H9 (cell line): ENCODE measurements around the gene NEURL3. TPM values are rescaled to one million over a fixed set of nuclear protein-coding genes. Genes with fewer than 3 reads are reported as not detected.

Source experiments
- DNase-seq: peaks from one replicate; pipeline ENCODE4 v3.0.0-alpha.2; 2017
- H2AFZ ChIP-seq: one replicate; pipeline ENCODE4 v1.6.1; 2013; ENCODE audit warnings: mild to moderate bottlenecking, low read length, control low read depth, moderate library complexity
- H2AK5ac ChIP-seq: 2 replicates; pipeline ENCODE4 v1.6.1; 2013; ENCODE audit warnings: low read length, control low read depth, mixed read lengths; ENCODE audit not compliant: insufficient read length
- H2BK120ac ChIP-seq: one replicate; pipeline ENCODE4 v1.6.1; 2013; ENCODE audit warnings: low read depth, mild to moderate bottlenecking, low read length, control low read depth, inconsistent platforms; ENCODE audit not compliant: poor library complexity, severe bottlenecking
- H2BK12ac ChIP-seq: 2 replicates; pipeline ENCODE4 v1.6.1; 2013; ENCODE audit warnings: low read length, control low read depth, mixed read lengths, low read depth; ENCODE audit not compliant: insufficient read length
- H2BK15ac ChIP-seq: 2 replicates; pipeline ENCODE4 v1.6.1; 2013; ENCODE audit warnings: low read depth, low read length, control low read depth
- H2BK20ac ChIP-seq: one replicate; pipeline ENCODE4 v1.6.1; 2013; ENCODE audit warnings: low read depth, mild to moderate bottlenecking, low read length, control low read depth, inconsistent platforms; ENCODE audit not compliant: poor library complexity, severe bottlenecking
- H2BK5ac ChIP-seq: 2 replicates; pipeline ENCODE4 v1.6.1; 2013; ENCODE audit warnings: low read length, control low read depth, mixed read lengths; ENCODE audit not compliant: insufficient read length
- H3K14ac ChIP-seq: 2 replicates; pipeline ENCODE4 v1.6.1; 2013; ENCODE audit warnings: low read length, control low read depth; ENCODE audit not compliant: insufficient read depth
- H3K18ac ChIP-seq: 2 replicates; pipeline ENCODE4 v1.6.1; 2013; ENCODE audit warnings: low read depth, mild to moderate bottlenecking, mixed read lengths, low read length, control low read depth; ENCODE audit not compliant: insufficient read length
- H3K23ac ChIP-seq: 2 replicates; pipeline ENCODE4 v1.6.1; 2013; ENCODE audit warnings: low read length, control low read depth, mixed read lengths, low read depth; ENCODE audit not compliant: insufficient read length
- H3K23me2 ChIP-seq: 2 replicates; pipeline ENCODE4 v1.6.1; 2013; ENCODE audit warnings: low read depth, mild to moderate bottlenecking, mixed read lengths, low read length, control low read depth; ENCODE audit not compliant: insufficient read length, poor library complexity, severe bottlenecking
- H3K27ac ChIP-seq: 2 replicates; pipeline ENCODE4 v1.5.1; 2013; ENCODE audit warnings: low read length, control low read depth, mixed read lengths, low read depth; ENCODE audit not compliant: insufficient read length
- H3K27me3 ChIP-seq: 2 replicates; pipeline ENCODE4 v1.6.1; 2013; ENCODE audit warnings: low read length, control low read depth, inconsistent platforms; ENCODE audit not compliant: insufficient read depth
- H3K4ac ChIP-seq: 2 replicates; pipeline ENCODE4 v1.6.1; 2013; ENCODE audit warnings: low read depth, mild to moderate bottlenecking, control low read depth, inconsistent platforms, low read length, moderate library complexity
- H3K4me1 ChIP-seq: 2 replicates; pipeline ENCODE4 v1.6.1; 2013; ENCODE audit warnings: low read length, control low read depth, inconsistent platforms; ENCODE audit not compliant: insufficient read depth
- H3K4me2 ChIP-seq: 2 replicates; pipeline ENCODE4 v1.6.1; 2013; ENCODE audit warnings: low read length, control low read depth, mixed read lengths; ENCODE audit not compliant: insufficient read length, insufficient read depth
- H3K56ac ChIP-seq: 2 replicates; pipeline ENCODE4 v1.6.1; 2013; ENCODE audit warnings: low read depth, mild to moderate bottlenecking, mixed read lengths, low read length, control low read depth; ENCODE audit not compliant: insufficient read length
- H3K79me1 ChIP-seq: 2 replicates; pipeline ENCODE4 v1.6.1; 2013; ENCODE audit warnings: low read depth, mild to moderate bottlenecking, moderate library complexity, low read length, control low read depth, inconsistent platforms; ENCODE audit not compliant: insufficient read depth, poor library complexity, severe bottlenecking
- H3K79me2 ChIP-seq: 2 replicates; pipeline ENCODE4 v1.6.1; 2013; ENCODE audit warnings: low read length, control low read depth, inconsistent platforms; ENCODE audit not compliant: insufficient read depth
- H3K9ac ChIP-seq: 2 replicates; pipeline ENCODE4 v1.6.1; 2013; ENCODE audit warnings: low read length, control low read depth, mixed read lengths; ENCODE audit not compliant: insufficient read length; ENCODE audit errors: extremely low read depth
- H3K9me3 ChIP-seq: one replicate; pipeline ENCODE4 v1.6.1; 2013; ENCODE audit warnings: low read depth, low read length, inconsistent platforms; ENCODE audit not compliant: control insufficient read depth
- H3T11ph ChIP-seq: one replicate; pipeline ENCODE4 v1.6.1; 2013; ENCODE audit warnings: mild to moderate bottlenecking, low read length, control low read depth, inconsistent platforms
- H4K20me1 ChIP-seq: one replicate; pipeline ENCODE4 v1.6.1; 2013; ENCODE audit not compliant: control insufficient read depth, insufficient read length, insufficient read depth
- H4K5ac ChIP-seq: 2 replicates; pipeline ENCODE4 v1.6.1; 2013; ENCODE audit warnings: low read depth, mild to moderate bottlenecking, mixed read lengths, low read length, control low read depth; ENCODE audit not compliant: insufficient read length
- H4K8ac ChIP-seq: replicated peaks from 2 replicates; pipeline ENCODE4 v1.6.1; 2013; ENCODE audit warnings: low read length, control low read depth, mixed read lengths, low read depth; ENCODE audit not compliant: insufficient read length
- H4K91ac ChIP-seq: 2 replicates; pipeline ENCODE4 v1.6.1; 2013; ENCODE audit warnings: low read depth, mild to moderate bottlenecking, moderate library complexity, mixed read lengths, low read length, control low read depth; ENCODE audit not compliant: insufficient read length
- H3K27ac Mint-ChIP-seq, 3 experiments: 2 replicates in 2 of 3; 3 replicates in 1 of 3; pipeline ENCODE4 v1.8.0; 2020 to 2021; ENCODE audit warnings: mixed read lengths in 3 of 3, mild to moderate bottlenecking in 1 of 3, moderate library complexity in 1 of 3
- H3K27me3 Mint-ChIP-seq: 2 replicates; pipeline ENCODE4 v1.8.0; 2021; ENCODE audit warnings: low read depth, mild to moderate bottlenecking, moderate library complexity, mixed read lengths
- H3K36me3 Mint-ChIP-seq, 3 experiments: 2 replicates in 2 of 3; 3 replicates in 1 of 3; pipeline ENCODE4 v1.8.0; 2020 to 2021; ENCODE audit warnings: low read depth in 3 of 3, mixed read lengths in 3 of 3; ENCODE audit not compliant: insufficient read depth in 1 of 3
- H3K4me1 Mint-ChIP-seq, 2 experiments: 2 replicates each; pipeline ENCODE4 v1.8.0; 2020; ENCODE audit warnings: mixed read lengths in 2 of 2
- H3K4me3 Mint-ChIP-seq, 2 experiments: 2 replicates in 1 of 2; 3 replicates in 1 of 2; pipeline ENCODE4 v1.8.0; 2020 to 2021; ENCODE audit warnings: mild to moderate bottlenecking in 2 of 2, mixed read lengths in 2 of 2, moderate library complexity in 1 of 2
- H3K9me3 Mint-ChIP-seq, 2 experiments: 2 replicates in 1 of 2; 3 replicates in 1 of 2; pipeline ENCODE4 v1.8.0; 2020; ENCODE audit warnings: mild to moderate bottlenecking in 2 of 2, mixed read lengths in 2 of 2, moderate library complexity in 1 of 2
- WGBS: extraction: QIAGEN DNeasy Blood & Tissue Kit; methylation state at CpG from one replicate; pipeline ENCODE4 v1.1.7; 2013; ENCODE audit warnings: missing lambda C conversion rate, low lambda C conversion rate, mixed read lengths; ENCODE audit not compliant: insufficient read length; ENCODE audit errors: extremely low coverage; 5-methylcytosine and 5-hydroxymethylcytosine counted together
- total RNA-seq: library from RNA; stranded (reverse); gene quantifications from 2 replicates; pipeline ENCODE4 v1.2.1, GENCODE V29; 2021
- TF ChIP-seq, protein P1 (sequence below): fragments of 200-600 bp; sonication (generic); conservative IDR thresholded peaks from 3 replicates; pipeline ENCODE4 v1.8.0; 2021; ENCODE audit warnings: antibody characterized with exemption, mild to moderate bottlenecking

The NEURL3 gene
- total RNA-seq, 1 experiment from 2014 or later = not detected

DNA sequence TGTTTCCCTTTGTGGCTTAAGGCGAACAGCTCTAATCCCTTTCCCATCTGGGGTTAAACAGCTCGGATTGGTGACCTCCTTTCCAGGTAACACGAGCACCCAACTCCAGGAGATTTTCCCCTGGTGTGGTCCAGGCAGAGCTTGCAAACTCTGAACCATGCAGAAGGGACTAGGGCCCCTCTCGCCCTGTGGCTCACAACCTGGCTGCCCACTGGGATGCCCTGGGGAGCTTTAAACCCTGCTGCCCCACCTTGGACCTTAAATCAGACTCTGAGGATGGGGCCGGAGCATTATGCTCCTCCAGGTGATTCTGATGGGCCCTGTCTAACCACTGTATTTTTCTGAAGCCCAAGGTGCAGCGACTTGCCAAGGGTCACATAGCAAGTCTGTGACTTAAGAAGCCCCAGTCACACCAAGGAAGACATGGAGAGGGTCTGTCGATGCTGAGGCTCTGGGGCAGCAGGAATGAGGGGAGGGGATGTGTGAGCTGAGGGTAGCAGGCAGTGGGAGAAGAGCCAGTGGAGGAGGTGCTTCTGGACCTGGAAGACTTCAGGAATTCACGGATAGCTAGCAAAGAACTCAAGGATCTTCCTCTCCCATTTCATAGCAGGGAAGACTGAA is 37.3 kb upstream of the NEURL3 start:
- H2BK12ac ChIP-seq = no peak overlapping the region
- H4K91ac ChIP-seq = no peak overlapping the region
- TF ChIP-seq, protein P1, sequence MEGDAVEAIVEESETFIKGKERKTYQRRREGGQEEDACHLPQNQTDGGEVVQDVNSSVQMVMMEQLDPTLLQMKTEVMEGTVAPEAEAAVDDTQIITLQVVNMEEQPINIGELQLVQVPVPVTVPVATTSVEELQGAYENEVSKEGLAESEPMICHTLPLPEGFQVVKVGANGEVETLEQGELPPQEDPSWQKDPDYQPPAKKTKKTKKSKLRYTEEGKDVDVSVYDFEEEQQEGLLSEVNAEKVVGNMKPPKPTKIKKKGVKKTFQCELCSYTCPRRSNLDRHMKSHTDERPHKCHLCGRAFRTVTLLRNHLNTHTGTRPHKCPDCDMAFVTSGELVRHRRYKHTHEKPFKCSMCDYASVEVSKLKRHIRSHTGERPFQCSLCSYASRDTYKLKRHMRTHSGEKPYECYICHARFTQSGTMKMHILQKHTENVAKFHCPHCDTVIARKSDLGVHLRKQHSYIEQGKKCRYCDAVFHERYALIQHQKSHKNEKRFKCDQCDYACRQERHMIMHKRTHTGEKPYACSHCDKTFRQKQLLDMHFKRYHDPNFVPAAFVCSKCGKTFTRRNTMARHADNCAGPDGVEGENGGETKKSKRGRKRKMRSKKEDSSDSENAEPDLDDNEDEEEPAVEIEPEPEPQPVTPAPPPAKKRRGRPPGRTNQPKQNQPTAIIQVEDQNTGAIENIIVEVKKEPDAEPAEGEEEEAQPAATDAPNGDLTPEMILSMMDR = no peak
- H3K18ac ChIP-seq = no peak overlapping the region
- peaks cover 2 to 10% (median 5%) of the 10 kb centered on the region in 3 experiments; a peak in 6 of 7 replicates for H3K36me3 Mint-ChIP-seq
- no peak overlapping the region for H2AFZ ChIP-seq
- no peak overlapping the region for H4K5ac ChIP-seq
- H2BK5ac ChIP-seq = no peak overlapping the region
- no peaks in the 10 kb centered on the region for H3K79me2 ChIP-seq
- no peaks in the 10 kb centered on the region; the same call in 1 of the 2 replicates for H3K4me1 ChIP-seq
- H4K8ac ChIP-seq = no peak overlapping the region
- no peak overlapping the region for H3T11ph ChIP-seq
- H3K79me1 ChIP-seq = no peaks in the 10 kb centered on the region
- no peak overlapping the region for H3K4me3 Mint-ChIP-seq
- no peak overlapping the region for H2BK15ac ChIP-seq
- no peak overlapping the region for H3K56ac ChIP-seq
- H3K23ac ChIP-seq = no peak overlapping the region
- no peak overlapping the region for H3K9ac ChIP-seq
- H3K4me2 ChIP-seq = no peak overlapping the region
- no peaks in the 10 kb centered on the region for H3K9me3 ChIP-seq
- H2BK120ac ChIP-seq = no peak overlapping the region
- no peak overlapping the region for H3K27ac Mint-ChIP-seq
- H2AK5ac ChIP-seq = no peak overlapping the region
- DNase-seq = no peak
- H3K23me2 ChIP-seq = peaks cover 12% of the 10 kb centered on the region
- no peak overlapping the region for H3K27ac ChIP-seq
- peaks cover 29 to 39% of the 10 kb centered on the region in 2 experiments for H3K4me1 Mint-ChIP-seq
- H3K27me3 ChIP-seq = peaks cover 10% of the 10 kb centered on the region; the same call in 1 of the 2 replicates
- no peak overlapping the region for H2BK20ac ChIP-seq
- H3K9me3 Mint-ChIP-seq = peaks cover 4 to 5% of the 10 kb centered on the region in 2 experiments; a peak in 3 of 5 replicates
- peaks cover 65% of the 10 kb centered on the region for H3K27me3 Mint-ChIP-seq
- no peak overlapping the region for H3K4ac ChIP-seq
- no peaks in the 10 kb centered on the region for H4K20me1 ChIP-seq
- no CpG with 5 or more reads among the region's 8 CpGs for WGBS
- no peak overlapping the region; the same call in 1 of the 2 replicates for H3K14ac ChIP-seq
